Stimulated activated CD4-positive, alpha-beta T cell treated with anti-CD3 and anti-CD28 coated beads, Interleukin-2, amount 100 ng/mL, for 24 hours (primary cell): ENCODE measurements around the gene LRMDA.

Experiments
- DNase-seq, 2 donors: peaks; one replicate each; pipeline ENCODE4 v3.0.0-alpha.2; 2020

LRMDA gene

GRCh38 chr10:76334255-76334654 is 902.8 kb downstream of the LRMDA start:
- no peak for DNase-seq

GRCh38 chr10:76336213-76336963 is 905.0 kb downstream of the LRMDA start:
- no peak for DNase-seq

- no peak for DNase-seq
Observed at GRCh38 chr10:76337641-76338040, 906.2 kb downstream of the LRMDA start.

GRCh38 chr10:76338187-76338586 is 906.8 kb downstream of the LRMDA start:
- no peak for DNase-seq

- no peak for DNase-seq
Observed at GRCh38 chr10:76341740-76342139, 910.3 kb downstream of the LRMDA start.

GRCh38 chr10:76342996-76343395 is 911.6 kb downstream of the LRMDA start:
- no peak for DNase-seq

- DNase-seq = no peak
Observed at GRCh38 chr10:76347832-76348231, 916.4 kb downstream of the LRMDA start.

- no peak for DNase-seq
Observed at GRCh38 chr10:76350583-76350982, 919.2 kb downstream of the LRMDA start.

GRCh38 chr10:76352300-76352699 is 920.9 kb downstream of the LRMDA start:
- no peak for DNase-seq

- no peak for DNase-seq
Observed at GRCh38 chr10:76353237-76353851, 921.9 kb downstream of the LRMDA start.

GRCh38 chr10:76354212-76354738 is 922.9 kb downstream of the LRMDA start:
- DNase-seq = no peak

GRCh38 chr10:76354921-76355320 is 923.5 kb downstream of the LRMDA start:
- DNase-seq = no peak

- no peak for DNase-seq
Observed at GRCh38 chr10:76356557-76356956, 925.1 kb downstream of the LRMDA start.

- no peak for DNase-seq
Observed at GRCh38 chr10:76357726-76358415, 926.4 kb downstream of the LRMDA start.

GRCh38 chr10:76358743-76359395 is 927.4 kb downstream of the LRMDA start:
- no peak for DNase-seq

GRCh38 chr10:76375761-76376160 is 944.3 kb downstream of the LRMDA start:
- DNase-seq = no peak

GRCh38 chr10:76382381-76382851 is 951.0 kb downstream of the LRMDA start:
- DNase-seq = no peak

- DNase-seq = no peak
Observed at GRCh38 chr10:76388321-76389023, 957.0 kb downstream of the LRMDA start.

GRCh38 chr10:76393875-76394706 is 962.7 kb downstream of the LRMDA start:
- DNase-seq = no peak

GRCh38 chr10:76394707-76395042 is 963.3 kb downstream of the LRMDA start:
- DNase-seq = no peak

- no peak for DNase-seq
Observed at GRCh38 chr10:76395251-76395650, 963.8 kb downstream of the LRMDA start.

- no peak for DNase-seq
Observed at GRCh38 chr10:76396134-76396533, 964.7 kb downstream of the LRMDA start.
